ENCODE measurements around the gene LAMA3.

LAMA3 gene

DNA sequence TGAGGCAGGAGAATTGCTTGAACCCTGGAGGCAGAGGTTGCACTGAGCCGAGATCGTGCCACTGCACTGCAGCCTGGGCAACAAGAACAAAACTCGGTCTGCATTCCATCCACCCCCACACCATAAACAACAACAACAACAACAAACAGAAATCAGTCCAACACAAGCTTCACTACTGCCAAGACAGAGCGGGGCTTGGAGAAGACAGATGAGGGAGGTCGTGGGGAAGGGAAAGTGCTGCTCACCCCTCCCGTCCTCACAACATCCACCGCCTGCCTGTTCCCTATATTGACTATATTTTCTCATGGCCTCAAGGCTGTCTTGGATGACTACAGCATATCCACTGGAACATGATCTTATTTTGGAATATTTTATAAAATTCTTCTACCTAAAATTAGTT is 187.7 kb downstream of the LAMA3 start:
- DNase-seq (ENCODE audit: low read depth in 2 of 2) = no peak

DNA sequence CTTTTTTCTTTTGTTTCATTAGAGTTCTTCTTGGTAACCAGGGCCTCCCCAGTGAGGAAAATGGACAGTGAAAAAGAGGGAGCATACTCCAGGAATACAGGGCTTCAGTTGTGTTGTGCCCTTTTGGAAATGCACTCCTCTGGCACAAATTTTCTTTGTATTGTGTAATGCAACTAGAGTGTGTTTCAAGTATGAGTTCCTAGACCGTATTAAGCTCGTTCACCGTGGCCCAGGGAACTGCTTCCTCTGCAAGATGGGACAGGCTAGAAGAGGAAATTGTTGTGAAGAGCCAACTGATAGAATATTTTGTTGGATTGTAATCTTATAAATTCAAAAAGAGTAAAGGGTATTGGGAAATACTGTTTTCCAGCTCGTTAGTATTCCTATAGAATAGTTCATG is 188.1 kb downstream of the LAMA3 start:
- DNase-seq (ENCODE audit: low read depth in 2 of 2) = no peak

DNA sequence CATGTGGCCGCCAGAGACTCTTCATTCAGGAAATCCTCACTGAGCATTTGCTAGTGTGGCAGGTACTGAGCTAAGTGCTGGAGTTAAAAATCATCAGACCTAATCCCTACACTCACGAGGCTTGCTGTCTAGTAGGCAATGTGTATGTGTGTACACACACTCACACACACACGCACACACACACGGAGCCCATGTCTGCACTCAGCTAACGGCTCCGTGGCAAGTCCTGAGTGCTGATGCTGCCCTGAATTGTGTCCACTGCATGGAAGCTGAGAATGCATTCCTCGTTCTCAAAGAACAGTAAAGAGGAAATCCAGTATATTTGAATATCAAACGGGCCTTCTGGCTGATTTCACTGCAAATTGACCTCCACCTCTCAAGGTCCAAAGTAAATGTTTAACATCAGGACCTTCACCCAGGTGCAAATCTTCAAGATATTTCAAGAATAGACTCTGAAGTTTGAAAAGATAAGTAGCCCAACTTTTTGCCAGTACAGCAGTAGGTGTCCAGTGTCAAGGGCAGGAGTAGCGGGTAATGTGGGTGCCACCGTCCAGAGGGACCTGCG is 189.2 kb downstream of the LAMA3 start:
- no peak for DNase-seq (ENCODE audit: low read depth in 2 of 2)

DNA sequence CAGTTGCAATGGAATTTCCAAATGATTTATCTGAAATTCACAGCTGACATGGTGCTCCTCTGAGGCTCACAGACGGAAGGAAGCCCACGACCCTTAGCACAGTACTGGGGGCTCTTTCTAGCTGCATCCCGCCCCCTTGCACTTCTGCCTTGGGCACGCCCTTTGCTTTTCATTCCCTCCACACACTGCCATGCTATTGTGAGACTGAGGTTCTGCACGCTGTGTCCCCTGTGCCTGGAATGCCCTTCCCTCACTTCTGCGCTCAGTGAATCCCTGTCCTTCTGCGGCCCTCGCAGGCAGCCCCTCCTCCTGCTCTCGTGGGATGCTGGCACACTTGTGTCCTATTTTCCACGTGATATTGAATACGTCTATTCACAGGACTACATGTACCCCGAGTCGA is 189.9 kb downstream of the LAMA3 start:
- no peak for DNase-seq (ENCODE audit: low read depth in 2 of 2)

DNA sequence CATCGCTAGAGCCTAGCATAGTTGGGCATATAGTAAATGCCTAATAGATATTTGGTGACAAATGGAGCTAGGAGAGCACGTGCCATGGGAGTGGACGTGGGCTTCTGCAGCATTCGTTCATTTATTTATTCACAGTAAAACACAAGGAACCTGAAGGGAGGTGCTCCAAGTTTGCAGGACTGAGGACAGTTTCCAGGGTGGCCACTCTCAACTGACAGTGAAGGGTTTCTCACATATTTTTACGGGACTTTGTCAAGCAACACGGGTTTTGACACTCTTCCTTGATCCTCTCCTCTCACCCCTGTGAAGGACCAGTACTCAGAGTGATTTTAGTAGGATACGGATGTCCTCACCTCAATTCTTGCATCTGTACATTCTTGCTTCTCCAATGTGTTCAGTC is 190.3 kb downstream of the LAMA3 start:
- no peak for DNase-seq (ENCODE audit: low read depth in 2 of 2)

DNA sequence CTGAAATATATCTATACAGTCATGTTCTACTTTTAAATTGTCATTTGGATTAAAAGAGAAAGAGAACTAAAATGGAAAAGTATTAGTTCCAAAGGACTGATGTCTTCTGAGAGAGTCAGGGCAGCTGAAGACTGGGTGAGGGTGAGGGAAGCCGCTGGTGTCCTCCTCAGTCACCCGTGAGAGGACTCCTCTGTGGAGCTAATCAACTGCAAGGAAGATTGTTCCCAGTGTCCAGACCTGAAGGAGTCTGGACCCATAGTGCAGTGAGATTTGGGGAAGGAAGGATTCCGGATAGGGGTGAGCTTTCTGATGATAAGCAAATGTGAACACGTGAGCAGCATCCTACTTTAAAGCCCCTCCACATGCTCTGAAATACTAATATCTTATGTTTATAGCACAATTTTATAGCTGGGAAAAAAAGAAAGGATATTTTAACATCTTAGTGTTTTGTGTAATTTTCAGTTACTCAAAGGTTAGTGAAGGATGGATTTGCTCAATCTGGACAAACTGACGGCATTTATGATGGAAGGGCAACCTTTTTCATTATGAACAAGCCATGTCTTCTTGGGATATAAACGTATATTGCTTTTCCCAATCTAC is 190.8 kb downstream of the LAMA3 start:
- DNase-seq (ENCODE audit: low read depth in 2 of 2) = no peak

DNA sequence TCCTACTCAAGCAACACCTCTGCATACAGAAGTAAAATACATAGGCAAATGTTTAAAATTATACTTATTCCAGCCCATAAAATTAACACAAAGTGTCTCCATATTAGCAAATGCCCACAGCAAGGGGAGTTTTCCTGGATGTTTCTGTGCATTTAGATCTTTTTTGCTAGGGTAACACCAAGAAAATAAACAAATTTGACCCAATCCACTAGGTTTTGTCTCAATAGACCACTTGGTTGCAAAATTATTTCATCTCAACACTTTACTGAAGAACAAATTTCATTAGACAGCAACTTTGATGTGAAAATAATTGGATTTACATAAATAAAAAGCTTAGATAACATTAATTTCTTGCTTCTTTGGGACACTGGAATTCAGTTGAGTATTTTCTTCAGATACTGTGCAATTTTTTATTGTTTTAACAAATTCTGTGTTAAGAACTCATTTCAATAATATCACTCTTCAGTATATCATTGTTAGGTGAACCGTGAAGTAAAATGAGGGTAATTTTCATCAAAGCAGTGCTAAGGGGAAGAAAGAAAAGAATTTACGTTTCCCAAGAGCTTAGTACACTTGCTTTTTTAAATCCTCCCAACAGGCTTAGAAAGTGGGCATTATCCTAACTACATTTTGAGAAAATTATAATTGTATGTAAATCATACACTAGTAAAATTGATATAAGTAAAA is 191.8 kb downstream of the LAMA3 start:
- DNase-seq (ENCODE audit: low read depth in 2 of 2) = no peak

DNA sequence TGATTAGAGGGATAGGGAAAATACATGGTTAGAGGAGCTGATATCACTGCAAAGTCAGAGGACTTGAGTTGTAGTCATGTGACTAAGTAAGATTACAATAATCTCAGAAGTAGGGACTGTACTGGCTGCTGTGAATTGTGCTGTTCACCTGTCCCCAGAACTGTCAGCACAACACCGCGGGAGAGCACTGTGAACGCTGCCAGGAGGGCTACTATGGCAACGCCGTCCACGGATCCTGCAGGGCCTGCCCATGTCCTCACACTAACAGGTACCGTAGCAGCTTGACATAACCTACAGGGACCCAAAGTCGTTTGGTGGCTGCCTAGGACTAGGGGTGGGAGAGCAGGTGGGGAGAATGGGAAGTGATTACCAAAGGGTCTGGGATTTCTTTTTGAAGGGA is 192.5 kb downstream of the LAMA3 start:
- DNase-seq (ENCODE audit: low read depth in 2 of 2) = no peak

DNA sequence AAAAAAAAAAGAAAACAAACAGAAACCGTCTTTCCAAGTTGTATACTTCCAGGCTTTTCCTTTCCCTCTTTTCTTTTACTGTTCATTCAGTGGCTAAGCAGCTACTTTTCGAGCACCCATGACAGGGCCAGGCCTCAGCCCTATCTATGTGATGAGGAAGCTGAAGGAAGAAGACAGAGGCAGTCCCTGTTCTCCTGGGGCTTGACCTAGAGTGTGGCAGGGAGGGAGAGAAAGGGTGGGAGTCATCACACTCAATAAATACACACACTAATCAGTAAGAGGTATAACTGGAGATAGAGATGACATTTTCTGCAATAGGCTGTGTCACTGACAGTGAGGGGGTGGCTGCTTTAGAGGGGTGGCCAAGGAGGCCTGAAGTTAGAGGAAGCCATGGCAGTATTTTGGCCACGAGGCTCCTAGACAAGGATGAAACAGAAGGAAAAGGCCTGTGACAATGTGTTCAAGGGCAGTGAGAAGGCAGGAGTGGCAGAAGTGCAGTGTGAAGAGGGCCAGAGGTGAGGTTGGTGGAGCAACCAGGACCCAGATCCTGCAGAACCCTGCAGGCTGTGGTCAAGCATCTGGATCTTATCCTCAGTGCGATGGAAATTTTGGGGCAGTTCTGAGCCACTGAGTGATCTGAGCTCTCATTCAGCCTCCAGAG is 193.5 kb downstream of the LAMA3 start:
- no peak for DNase-seq (ENCODE audit: low read depth in 2 of 2)

DNA sequence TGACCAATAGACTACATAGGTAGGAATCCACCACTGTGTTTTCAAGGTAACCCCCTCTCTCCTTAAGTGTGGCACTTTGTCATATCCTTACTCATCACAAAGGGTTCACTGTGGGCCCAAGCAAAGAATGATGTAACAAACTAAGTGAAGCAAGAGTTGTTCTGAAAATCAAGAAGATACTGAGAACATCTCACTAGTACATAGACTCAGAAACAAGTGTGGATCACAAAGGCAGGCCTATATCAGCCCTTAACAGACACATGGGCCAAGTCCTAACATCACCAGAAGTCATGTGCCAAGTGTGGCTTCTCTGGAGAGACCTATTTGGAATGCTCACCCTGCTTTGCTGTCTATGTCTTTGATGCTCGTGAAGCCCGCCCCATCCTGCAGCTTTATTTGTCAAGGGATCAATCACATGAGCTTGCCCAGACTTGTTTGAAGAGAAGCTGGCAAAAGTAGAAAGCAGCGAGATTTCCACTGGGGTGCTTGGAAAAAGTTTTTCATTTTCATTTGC is 194.1 kb downstream of the LAMA3 start:
- no peak for DNase-seq (ENCODE audit: low read depth in 2 of 2)

DNA sequence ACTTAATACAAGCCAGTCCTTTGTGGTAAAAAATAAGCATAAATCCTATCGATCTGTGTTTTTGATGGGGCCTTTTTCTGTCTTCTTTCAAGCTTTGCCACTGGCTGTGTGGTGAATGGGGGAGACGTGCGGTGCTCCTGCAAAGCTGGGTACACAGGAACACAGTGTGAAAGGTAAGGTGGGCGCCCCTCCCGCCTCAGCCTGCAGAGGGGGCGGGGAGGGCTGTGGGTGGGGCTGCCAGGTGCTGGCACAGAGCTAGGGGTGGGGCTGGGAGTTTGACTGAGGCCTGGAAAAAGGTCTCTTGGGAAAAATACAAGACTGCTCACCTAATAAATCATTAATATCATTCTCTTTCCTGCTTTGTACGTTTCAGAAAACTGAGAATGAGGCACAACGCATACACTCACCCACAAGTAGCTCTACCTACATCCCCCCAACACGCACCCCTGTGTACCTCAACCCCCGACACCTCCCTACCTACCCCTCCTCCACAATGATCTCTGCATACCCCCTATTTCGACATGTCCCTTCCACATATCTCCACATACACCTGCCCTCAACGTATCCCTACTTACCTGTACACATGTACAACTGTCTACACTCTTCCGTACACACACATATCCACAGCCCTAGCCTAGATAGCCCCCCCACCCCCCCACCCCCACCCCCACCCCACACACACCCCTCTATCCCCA is 195.6 kb downstream of the LAMA3 start:
- no peak for DNase-seq (ENCODE audit: low read depth in 2 of 2)

DNA sequence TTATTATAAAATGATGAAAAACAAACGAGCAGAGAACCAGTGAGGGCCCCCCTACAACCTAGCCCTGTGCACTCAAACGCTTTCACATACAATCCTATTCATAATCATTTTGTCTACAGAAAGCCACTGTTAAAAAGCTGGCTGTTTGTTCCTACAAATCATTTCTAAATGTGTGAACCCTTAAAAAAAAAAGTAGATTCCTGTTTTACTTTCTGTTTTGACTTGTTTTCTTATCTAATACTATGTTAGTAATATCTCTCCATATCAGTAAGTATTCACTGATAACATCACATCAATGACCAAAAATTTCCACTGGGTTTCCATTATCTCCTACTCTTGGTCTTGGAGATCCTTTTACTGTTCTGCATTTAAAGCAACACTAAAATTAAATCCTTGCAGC is 196.5 kb downstream of the LAMA3 start:
- DNase-seq (ENCODE audit: low read depth in 2 of 2) = no peak

DNA sequence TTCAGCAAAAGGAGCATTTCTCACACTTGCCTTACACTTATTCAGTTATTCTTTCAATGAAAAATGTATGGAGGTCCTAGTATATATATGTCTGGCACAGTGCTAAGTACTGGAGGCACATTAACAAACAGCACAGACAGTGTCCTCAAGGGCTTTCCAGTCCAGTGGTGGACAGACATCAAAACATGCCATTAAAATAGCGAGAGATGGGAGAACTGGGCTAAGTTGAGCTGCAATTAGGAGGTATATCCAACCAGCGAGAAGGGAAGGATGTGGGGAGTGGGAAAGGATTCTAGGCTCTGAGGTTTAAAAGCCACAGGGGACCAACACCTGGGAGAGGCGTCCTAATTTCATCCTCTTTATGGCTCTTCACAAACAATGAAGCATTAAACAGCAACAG is 197.8 kb downstream of the LAMA3 start:
- no peak for DNase-seq (ENCODE audit: low read depth in 2 of 2)

DNA sequence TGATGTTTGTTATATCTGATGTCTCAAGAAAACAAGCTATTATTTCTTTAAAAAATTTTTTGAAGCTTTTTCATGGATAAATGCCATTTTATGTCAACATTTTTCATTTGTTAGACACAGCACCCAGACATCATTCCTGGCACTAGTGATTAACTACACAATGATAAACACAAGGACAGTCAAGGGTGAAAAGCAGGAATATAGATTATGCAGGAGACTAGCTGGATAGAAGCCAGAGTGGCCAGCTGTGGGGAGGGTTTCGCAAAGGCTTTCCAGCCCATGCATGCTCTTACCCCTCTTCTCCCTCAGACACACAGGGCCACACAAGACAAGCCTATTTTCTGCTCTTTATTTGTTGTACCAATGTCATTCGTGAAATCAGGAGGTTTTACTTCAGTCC is 198.2 kb downstream of the LAMA3 start:
- no peak for DNase-seq (ENCODE audit: low read depth in 2 of 2)

DNA sequence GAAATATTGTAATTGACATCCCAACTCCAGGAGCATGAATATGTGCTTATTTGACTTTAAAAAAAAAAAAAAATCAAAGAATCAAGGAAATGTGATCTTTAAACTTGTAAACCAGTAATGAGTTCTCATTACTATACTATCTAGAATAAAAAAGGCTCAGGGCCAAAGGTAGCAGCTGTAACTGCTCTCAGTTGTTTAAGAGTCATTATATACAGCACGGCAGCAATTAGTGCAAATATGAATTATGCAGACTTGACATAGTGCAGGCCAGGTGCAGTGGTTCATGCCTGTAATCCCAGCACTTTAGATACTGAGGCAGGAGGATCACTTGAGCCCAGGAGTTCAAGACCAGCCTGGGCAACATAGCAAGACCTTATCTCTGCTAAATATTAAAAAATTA is 199.6 kb downstream of the LAMA3 start:
- no peak for DNase-seq (ENCODE audit: low read depth in 2 of 2)

DNA sequence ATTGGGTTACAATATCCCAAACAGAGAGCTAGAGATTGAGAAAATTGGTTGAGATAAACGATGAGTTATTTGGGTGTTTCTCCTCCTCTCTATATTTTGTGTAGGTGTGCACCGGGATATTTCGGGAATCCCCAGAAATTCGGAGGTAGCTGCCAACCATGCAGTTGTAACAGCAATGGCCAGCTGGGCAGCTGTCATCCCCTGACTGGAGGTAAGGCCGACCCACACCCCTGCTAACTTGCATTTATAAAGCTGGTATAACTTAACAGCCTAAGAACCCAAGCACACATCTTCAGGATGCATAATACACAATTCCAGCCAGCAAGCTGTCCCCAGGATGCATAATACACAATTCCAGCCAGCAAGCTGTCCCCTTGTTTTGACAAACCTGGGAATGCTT is 200.7 kb downstream of the LAMA3 start:
- no peak for DNase-seq (ENCODE audit: low read depth in 2 of 2)

DNA sequence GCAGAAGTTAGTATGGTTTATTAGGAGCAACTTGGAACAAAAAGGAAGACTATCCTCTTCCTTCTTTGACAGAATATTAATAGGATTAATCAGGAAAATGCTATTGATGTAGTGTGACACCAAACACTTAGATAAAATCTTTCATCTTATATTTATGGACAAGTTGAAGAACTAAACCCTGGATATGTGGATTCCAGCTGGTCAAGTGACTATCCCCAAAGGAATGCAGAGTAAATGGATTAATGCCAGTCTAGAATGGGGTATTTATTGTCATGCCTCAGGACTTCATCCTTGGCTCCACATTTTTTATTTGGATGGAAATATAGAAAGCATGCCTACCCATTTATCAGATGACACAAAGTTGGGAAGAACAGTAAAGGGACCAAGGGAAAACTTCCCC is 201.3 kb downstream of the LAMA3 start:
- DNase-seq (ENCODE audit: low read depth in 2 of 2) = no peak

DNA sequence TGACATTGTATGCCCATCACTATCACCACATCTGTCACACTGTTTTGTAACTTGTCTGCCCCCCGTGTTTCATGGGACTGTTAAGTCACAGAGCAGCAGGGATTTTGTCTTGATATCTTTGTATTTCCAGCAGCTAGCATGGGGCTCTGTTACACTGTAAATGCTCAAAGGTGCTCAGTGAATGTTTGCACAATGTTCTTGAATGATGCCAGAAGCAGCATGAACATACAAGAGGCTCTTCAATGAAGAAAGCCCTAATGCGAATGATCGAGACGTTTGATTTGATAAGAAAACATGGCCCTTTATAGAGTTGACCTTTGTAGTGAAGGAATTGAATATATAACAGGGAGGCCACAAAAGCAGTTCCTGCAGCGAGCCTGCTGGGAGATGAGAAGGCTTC is 204.4 kb downstream of the LAMA3 start:
- DNase-seq (ENCODE audit: low read depth in 2 of 2) = no peak

DNA sequence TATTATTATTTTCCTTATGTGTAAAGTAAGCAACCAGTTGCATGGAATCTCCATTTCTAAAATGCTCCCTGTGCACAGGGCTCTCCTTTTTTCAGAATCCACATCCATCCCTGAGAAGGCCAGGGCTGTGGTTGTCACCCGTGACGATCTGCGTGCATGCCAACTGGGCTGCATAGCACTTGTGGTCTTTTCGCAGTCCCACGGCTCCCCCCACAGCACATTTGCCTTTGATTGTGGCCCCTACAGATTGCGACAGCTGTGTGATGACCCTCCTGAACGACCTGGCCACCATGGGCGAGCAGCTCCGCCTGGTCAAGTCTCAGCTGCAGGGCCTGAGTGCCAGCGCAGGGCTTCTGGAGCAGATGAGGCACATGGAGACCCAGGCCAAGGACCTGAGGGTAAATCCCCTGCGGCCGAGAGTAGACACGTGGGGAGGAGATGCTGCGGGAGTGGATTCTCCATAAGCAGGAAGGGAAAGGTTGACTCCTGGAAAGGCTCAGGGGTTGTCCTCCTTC is 205.5 kb downstream of the LAMA3 start:
- no peak for DNase-seq (ENCODE audit: low read depth in 2 of 2)

DNA sequence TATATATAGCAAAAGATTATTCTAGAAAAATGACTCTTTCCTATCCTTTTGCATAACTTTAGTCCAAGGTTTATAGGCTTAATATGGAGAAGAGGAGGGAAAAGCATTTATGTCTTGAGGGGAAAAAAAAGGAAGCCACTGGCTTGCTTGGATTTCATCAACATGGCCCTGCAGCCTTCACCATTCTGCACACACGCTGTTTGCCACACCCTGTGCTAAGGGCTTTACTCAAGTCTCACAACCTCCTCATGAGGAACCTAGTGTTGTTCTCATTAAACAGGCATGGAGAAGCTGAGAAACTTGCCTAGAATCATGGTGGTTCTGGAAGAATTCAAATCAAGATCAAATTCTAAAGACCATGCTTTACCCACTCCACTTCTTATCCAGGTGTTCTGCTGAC is 208.0 kb downstream of the LAMA3 start:
- DNase-seq (ENCODE audit: low read depth in 2 of 2) = no peak

DNA sequence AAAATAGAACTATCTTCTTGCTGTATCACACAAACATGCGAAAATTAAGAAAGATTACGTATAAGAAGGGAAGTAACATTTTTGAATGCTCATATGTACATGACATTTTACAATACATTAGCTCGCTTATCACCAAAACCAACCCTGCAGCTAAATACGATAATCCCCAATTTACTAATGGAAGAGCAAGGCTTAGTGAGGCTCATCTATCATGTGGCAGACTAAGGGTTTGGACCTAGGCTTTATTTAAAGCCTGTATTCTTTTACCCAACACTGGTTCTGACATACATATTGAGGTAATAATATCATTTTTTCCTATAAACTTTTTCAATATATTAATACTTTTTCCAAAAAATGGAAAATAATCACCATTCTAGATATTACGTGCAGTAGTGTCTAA is 208.5 kb downstream of the LAMA3 start:
- DNase-seq (ENCODE audit: low read depth in 2 of 2) = no peak

DNA sequence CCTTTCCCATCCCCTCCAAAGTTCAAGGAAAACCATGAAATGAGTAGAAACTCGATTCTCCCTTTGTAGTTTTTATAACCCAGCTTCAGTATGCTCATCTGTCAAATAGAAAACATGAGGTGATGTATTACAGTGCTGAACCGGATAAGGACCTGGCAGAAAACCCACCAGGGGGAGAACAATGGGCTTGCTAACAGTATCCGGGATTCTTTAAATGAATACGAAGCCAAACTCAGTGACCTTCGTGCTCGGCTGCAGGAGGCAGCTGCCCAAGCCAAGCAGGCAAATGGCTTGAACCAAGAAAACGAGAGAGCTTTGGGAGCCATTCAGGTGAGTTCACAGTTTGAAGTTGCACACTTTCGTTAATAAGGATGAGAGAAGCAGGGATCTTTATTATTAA is 211.7 kb downstream of the LAMA3 start:
- no peak for DNase-seq (ENCODE audit: low read depth in 2 of 2)

All from stimulated activated CD4-positive, alpha-beta T cell treated with anti-CD3 and anti-CD28 coated beads, Interleukin-1b, Interleukin-23, amount 100 ng/mL, for 1 hour (primary cell).